Left cardiac atrium (tissue), 4 donors: ENCODE data around the gene ANKRD44. TPM values are rescaled to one million over a fixed set of nuclear protein-coding genes. Genes with fewer than 3 reads are reported as not detected.
A peak's percentile ranks its signal among the peaks of the same experiment; 100 is the strongest.

Experiments used
- ATAC-seq, 2 donors: fragments of 200-7000 bp; cut with Tn5 transposase; one replicate each; pipeline ENCODE4 v1.9.1; 2020; ENCODE audit warnings: mild to moderate bottlenecking in 2 of 2, moderate library complexity in 2 of 2
- DNase-seq: peaks from one replicate; pipeline ENCODE4 v3.0.0-alpha.2; 2020
- intact Hi-C, 2 donors: fragments of 100-400 bp; cut with DNase I; formaldehyde crosslinking; loops; one replicate each; pipeline versions ENCODE4 v1.14.1 to v1.15.1; 2022 to 2023
- total RNA-seq, 2 donors: library from RNA; stranded (reverse); fragmentation: NEBNext Ultra II Directional; extraction: Animal tissue kit (Norgen Biotek cat#: 25700); gene quantifications; one replicate each; pipeline ENCODE4 v1.2.1, GENCODE V29; 2021
- donor health status: DM: no; HTN: yes; CAD: no.
- donor health status: DM: no; HTN: yes; CAD: no; lungs with severe emphysema.
- donor health status: DM: yes; HTN: yes; CAD: no.
- donor health status: Dilated cardiomyopathy.

Gene ANKRD44
- total RNA-seq, 2 donors from 2014 or later: 10.2 to 16.8 TPM

DNA sequence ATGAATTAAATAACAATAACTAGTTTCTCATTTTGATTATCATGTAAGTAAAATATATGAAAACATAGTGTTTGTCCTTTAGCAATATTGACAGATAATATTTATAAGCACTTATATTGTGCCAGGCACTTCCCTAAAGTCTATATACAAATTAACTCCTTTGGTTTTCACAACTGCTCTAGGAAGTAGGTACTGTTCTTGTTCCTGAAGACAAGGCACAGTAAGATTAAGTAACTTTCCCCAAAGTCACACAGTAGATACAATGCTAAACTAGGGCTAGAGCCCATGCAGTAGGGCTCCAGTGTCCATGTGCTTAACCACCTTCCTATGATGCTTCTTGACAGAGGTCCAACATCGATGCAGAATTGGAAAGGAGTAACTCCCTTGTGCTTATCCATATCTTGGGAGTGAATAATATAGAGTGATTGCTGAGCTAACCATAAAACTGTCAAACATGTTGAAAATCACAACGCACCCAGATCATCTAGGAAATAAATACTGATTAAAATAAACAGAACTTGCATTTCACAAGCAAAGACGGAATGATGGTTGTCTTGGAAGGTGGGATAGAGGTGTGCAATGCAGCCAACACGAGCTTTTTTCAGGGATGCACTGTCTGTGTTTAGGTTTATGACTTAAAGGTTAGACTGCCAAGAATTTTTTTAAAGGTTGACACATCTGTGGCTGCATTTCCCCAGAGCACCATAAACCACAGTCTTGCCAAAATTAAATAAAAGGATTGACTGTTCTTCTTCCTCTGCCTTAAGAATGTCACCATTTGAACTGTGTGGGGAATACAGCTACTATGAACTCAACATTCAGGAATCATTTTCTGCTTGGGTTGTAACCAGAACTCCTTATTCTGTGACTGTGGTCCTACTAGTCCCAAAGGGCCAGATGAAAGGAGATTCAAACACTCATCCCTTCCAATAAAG, 80.8 kb downstream of the ANKRD44 start:
- ATAC-seq: peak in 1 of 2 donors; percentile 66
- no peak for DNase-seq
- intact Hi-C loops: no loop called here

GRCh38 chr2:197223451-197223850, 87.1 kb downstream of the ANKRD44 start:
- intact Hi-C loops: no loop called here
- DNase-seq (no peak), ATAC-seq (no peak)

DNA sequence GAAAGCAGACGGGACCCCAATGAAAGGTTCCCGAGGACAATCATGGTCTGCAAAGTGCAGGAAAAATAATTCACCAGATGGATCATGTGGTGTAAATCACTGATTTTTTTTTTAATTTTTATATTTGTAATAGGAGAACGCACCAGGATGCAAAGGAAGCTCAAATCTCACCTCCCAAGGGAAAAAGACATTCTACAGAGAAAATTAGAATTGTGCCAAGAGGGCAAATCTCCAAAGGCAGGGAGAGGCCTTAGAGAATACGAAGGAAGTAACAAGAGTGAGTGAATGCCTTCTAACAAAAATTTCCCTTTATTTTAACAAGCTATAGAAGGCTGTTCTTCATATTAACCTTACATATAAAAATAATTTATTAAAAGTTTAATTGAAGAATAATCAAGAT, 90.9 kb downstream of the ANKRD44 start:
- intact Hi-C loops: no loop called here
- no peak for ATAC-seq
- DNase-seq: no peak

DNA sequence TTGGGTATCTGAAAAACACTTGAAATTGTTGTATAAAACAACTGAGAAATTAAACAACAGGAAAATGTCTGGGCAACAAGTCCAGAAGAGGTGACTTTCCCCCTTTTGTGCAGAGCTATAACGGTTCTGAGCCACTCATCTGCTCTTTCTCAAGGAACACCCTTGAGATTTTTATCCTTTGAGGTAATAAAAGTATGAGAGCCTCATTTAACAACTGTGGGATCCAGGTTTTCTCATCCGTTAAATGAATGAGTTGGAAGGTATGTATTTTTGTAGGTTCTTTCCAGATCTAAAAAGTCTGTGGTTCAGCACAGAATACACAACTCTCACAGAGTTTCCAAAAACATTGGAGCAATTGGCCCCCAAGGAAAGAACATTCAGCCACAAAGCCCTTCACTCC, 93.0 kb downstream of the ANKRD44 start:
- DNase-seq: no peak
- intact Hi-C loops: no loop called here
- no peak for ATAC-seq

- intact Hi-C loops: no loop called here
- DNase-seq: no peak
- peak in 1 of 2 donors; percentile 65 for ATAC-seq
Observed at GRCh38 chr2:197216361-197216979, 94.1 kb downstream of the ANKRD44 start.

- DNase-seq: no peak
- peak in 1 of 2 donors; percentile 32 for ATAC-seq
- intact Hi-C loops: no loop called here
Observed at GRCh38 chr2:197215748-197216360, 94.7 kb downstream of the ANKRD44 start.

DNA sequence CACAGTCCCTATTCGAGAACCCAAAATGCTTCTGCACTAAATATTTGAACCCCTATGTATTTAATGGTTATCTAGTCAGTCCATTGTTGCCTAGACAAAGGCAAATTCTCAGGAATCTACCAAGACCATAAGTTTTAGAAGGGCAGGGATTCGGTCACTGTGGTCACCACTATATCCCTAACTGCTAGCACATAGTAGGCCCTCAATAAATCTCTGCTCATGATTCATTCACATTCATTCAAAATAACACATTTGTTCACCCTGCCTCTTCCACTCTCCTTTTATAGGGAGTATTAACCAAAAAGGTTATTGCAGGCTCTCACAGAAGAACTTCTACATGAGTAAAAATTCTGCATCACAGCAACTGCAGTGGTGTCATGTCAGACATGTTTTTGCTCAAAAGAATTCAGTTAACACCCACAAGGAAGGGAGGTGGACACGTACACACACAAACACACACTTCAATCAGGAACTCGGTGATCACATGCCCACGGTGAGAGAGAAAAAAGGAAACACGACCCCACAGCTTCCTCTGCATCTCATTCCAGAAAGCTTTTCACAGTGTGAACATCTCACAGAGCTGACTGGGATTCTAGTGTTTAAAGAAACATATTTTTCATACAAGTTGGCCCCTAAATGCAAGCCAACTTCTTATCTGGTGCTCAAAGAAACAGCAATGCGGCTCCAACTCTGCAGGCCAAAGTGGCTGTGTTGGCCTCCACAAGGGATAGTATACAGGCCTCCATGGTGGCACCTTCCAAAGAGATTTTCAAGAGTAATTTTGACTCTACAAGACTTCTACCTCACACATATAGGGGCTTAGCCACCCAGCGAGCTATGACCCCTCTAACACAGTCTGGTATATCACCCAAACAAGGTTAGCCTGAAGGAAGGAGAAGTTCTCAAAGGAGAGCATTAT, 98.0 kb downstream of the ANKRD44 start:
- DNase-seq (no peak), ATAC-seq (peak; percentile 25 to 26)
- intact Hi-C loops: no loop called here

DNA sequence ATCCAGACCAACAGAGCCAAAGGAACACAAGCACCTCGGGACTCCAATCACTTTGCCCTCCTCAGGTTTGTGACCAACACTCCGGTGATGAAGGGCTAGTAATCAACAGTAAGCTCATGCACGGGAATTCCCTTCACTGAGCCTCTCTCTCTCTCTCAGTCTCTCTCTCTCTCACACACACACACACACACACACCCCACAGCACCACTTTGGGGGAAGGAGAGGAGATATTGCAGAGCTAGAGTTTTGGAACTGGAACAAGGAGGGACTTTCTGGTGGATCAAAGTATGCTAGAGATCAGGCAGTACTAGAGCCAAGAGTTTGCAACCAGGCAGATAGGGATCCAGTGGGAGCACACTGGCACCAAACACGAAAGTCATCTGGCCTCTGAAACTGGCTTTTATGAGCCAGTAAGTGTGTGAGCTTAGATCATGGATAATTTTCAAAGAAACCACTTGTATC, 98.7 kb downstream of the ANKRD44 start:
- ATAC-seq: peak in 1 of 2 donors; percentile 48
- no peak for DNase-seq
- intact Hi-C loops: no loop called here

- ATAC-seq: no peak
- DNase-seq: no peak
- intact Hi-C loops: no loop called here
Observed at GRCh38 chr2:197210430-197210829, 100.2 kb downstream of the ANKRD44 start.

- intact Hi-C loops: no loop called here
- peak in 1 of 2 donors; percentile 22 for ATAC-seq
Observed at GRCh38 chr2:197209742-197210408, 100.7 kb downstream of the ANKRD44 start.

DNA sequence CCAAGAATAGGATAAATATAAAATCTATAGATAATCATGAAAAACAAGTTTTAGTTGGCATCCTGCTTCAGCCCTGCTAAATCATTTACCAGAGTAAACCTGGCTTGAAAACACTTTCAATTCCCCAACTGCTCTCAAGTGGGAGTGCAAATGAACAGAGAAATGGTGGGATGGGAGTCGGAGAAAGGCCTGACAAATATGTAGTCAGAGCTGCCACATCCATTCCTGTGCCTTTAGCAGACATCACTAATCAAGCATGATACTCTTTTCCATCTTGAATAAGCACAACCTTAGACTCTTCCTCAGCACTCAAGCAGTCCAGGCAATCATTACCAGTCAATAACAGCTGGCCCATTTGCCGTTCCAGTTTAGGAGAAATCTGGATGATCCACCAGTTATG, 101.3 kb downstream of the ANKRD44 start:
- DNase-seq: no peak
- intact Hi-C loops: no loop called here
- no peak for ATAC-seq

More at GRCh38 chr2:197209742-197210408, 100.7 kb downstream of the ANKRD44 start:
- DNase-seq: no peak

DNA sequence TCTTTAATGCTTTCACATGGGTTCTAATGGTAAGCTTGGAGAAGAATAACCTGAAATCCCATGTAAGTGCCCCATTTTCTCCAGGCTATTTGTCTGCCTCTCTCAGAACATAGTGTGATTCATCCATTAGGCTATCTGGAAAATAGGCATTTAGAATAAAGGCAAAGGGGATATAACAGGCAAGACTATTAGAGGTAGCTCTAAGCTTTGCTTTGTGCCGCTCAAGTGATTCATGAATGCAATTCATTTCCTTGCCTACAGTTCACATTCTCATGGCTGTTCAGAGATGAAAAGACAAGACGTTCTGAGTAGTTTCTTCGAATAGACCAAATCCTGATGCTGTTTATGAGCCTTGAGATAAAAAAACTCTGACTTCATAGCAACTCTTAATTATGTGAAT, 101.7 kb downstream of the ANKRD44 start:
- intact Hi-C loops: no loop called here
- DNase-seq (no peak), ATAC-seq (no peak)

DNA sequence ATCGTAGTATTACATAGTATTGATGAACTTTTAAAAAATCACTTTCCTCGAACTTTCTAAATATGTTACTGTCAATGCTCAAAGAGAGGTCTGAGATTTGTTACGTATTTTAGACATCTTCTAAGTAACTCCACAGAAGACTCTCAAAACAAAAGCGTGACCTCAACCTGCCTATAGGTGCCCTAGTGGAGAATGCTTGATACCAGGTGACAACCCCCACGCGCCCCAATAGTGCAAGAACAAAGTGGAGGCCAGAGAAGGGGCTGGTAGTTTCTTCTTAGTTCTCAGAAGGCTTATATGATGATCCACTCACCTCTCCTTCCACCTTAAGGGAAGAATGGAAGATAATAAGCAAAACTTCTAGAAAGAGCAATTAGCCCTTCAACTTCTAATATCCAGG, 102.6 kb downstream of the ANKRD44 start:
- intact Hi-C loops: no loop called here
- DNase-seq: no peak
- ATAC-seq: no peak

- intact Hi-C loops: no loop called here
- ATAC-seq (no peak), DNase-seq (no peak)
Observed at GRCh38 chr2:197207598-197207997, 103.0 kb downstream of the ANKRD44 start.

- intact Hi-C loops: no loop called here
- no peak for ATAC-seq
- no peak for DNase-seq
Observed at GRCh38 chr2:197207106-197207505, 103.5 kb downstream of the ANKRD44 start.

DNA sequence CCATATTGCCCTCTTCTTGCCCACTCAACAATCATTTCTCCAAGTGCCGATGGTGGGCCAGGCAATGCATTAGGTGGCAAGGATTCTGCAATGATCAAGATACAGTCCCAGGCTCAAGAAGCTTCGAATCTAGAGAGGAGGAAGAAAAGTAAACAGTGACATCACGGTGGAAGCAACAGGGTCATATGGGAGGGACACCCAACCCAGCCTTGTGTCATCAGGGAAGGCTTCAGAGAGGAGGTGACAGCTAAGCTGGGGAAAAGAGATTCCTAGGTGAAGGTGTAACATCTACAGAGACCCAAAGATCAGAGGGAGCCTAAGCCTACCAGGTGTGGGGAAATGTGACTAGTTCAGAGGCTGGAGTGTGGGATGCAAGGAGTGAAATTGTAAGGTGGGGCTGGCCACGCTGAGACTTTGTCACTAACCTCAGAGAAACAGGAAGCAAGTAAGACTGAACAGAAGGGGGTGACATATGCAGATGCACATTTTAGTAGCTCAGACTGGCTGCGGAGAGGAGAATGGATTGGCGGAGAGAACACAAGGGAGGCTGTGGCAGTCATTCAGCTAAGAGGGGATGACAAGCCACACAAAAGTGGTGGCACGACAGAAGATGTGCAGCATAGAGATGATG, 104.9 kb downstream of the ANKRD44 start:
- no peak for DNase-seq
- ATAC-seq: peak; percentile 22 to 32
- intact Hi-C loops: no loop called here

DNA sequence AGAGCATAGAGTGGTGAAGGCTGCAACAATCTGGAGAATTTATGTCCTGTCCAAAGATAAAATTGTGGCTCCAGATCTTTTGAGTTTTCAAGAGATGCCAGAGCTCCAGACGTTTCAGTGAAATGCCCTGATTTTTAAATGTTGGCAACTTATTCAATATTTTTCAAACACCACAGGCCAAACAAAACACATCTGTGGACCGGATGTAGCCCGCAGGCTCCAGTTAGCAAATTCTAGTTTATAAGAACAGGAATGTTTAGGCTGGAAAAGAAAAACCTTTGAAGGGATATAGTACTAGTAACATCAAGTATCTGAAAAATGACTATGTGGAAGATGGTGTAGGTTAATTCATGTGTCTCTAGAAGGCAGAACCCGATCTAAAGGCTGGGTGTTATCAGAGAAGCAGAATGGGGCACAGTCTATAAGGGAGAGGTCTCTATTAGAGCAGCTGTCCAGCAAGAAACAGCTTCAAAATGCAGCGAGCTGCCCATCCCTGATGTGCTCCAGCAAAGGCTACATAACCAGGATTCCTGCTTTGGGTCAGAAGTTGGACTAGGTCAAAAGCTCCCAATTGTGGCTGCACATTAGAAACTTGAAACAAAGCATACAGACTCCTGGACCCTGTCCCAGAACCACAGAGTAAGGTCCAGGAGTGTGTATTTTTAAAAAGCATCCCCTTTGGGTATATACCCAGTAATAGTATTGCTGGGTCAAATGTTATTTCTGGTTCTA, 105.9 kb downstream of the ANKRD44 start:
- intact Hi-C loops: no loop called here
- DNase-seq: no peak
- peak; percentile 18 to 51 for ATAC-seq
